ENCODE data around the gene PTTG1IP. TPM values are rescaled to one million over a fixed set of nuclear protein-coding genes. Genes with fewer than 3 reads are reported as not detected.

Gene PTTG1IP
- total RNA-seq, 2 donors from 2014 or later: 301 to 351 TPM

- Histone ChIP-seq H3K9me3 (no peaks in the 10 kb centered on the region), H3K36me3 (no peaks in the 10 kb centered on the region), H3K27ac (no peak overlapping the region), H3K4me1 (ENCODE audit: control insufficient read depth in 1 of 2, low read depth in 2 of 2) (peaks cover 0 to under 1% of the 10 kb centered on the region in 2 donors), H3K4me3 (peak overlapping the region; percentile 63), H3K27me3 (replicated peaks; ENCODE audit: insufficient read depth) (no peaks in the 10 kb centered on the region)
- no peak for DNase-seq (ENCODE audit: low spot score)
- no peak for ATAC-seq (ENCODE audit: insufficient number of reproducible peaks, low FRiP score, low read depth)
- no peak for TF ChIP-seq CTCF (IDR thresholded peaks at IDR 0.05)
Measured at GRCh38 chr21:44919111-44919912, 45.8 kb upstream of the PTTG1IP start.

DNA sequence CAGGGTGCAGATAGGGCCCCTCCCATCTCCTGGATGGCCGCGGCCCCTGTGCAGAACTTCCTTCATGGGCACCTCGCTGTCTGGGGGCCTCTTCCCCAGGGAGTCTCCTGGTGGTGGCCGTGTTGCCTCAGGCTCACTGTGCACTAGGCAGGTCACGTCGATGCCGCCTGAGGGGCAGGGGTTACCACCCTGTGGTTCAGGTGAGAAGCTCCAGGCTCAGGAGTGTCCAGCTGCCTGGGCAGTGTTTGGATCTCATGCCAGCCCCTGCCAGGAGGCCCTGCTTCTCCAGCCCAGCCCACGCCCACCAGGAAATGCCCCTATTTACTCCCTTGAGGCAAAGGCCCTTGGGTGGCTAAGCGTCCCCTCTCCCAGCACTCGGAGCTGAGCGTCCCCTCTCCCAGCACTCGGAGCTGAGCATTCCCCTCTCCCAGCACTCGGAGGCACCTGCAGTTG, 45.1 kb upstream of the PTTG1IP start:
- Histone ChIP-seq H3K4me1 (ENCODE audit: control insufficient read depth in 1 of 2, low read depth in 2 of 2) (peaks cover 0 to 3% of the 10 kb centered on the region in 2 donors), H3K9me3 (no peaks in the 10 kb centered on the region), H3K27ac (no peak overlapping the region), H3K27me3 (replicated peaks; ENCODE audit: insufficient read depth) (no peaks in the 10 kb centered on the region), H3K4me3 (peak overlapping the region; percentile 63), H3K36me3 (no peaks in the 10 kb centered on the region)
- TF ChIP-seq CTCF (IDR thresholded peaks at IDR 0.05): no peak
- ATAC-seq (ENCODE audit: insufficient number of reproducible peaks, low FRiP score, low read depth): no peak
- DNase-seq (ENCODE audit: low spot score): no peak

- Histone ChIP-seq H3K27me3 (replicated peaks; ENCODE audit: insufficient read depth) (no peaks in the 10 kb centered on the region), H3K36me3 (no peaks in the 10 kb centered on the region), H3K4me3 (no peak overlapping the region), H3K4me1 (ENCODE audit: control insufficient read depth in 1 of 2, low read depth in 2 of 2) (peaks cover 0 to 6% of the 10 kb centered on the region in 2 donors), H3K27ac (no peak overlapping the region), H3K9me3 (no peaks in the 10 kb centered on the region)
- TF ChIP-seq CTCF (IDR thresholded peaks at IDR 0.05): no peak
- no peak for DNase-seq (ENCODE audit: low spot score)
- no peak for ATAC-seq (ENCODE audit: insufficient number of reproducible peaks, low FRiP score, low read depth)
Measured at GRCh38 chr21:44918107-44918470, 44.6 kb upstream of the PTTG1IP start.

DNA sequence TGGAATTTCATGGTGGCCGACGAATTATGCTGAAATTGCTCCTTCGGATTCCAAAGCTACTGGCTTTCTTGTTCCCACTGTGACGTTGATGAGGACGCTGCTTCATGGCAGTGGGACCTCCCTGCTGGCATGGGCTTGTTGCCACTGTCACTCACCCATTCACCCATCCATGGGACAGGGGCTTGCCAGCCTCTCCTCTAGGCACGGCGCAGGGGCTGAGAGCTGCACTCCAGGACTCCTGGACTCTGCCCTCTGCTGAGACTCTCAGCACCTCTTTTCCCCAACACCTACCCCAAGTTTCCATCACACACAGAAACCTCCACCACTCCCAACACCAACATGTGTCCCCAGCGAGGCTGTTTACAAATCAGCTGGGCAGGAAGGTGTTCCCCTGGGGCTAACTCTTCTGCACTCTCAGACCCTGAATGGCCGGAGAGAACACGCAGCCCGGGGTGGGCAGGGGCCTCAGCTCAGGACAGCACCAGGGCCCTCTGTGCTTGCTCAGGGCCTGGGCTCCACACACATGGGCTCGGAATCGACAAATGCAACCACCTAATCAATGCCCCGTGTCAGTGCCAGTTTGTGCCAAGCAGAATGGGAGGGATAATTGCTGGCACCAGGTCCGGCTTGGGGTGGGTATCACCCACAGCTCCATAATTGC, 44.1 kb upstream of the PTTG1IP start:
- ATAC-seq (ENCODE audit: insufficient number of reproducible peaks, low FRiP score, low read depth) (no peak), DNase-seq (ENCODE audit: low spot score) (no peak)
- Histone ChIP-seq H3K27me3 (replicated peaks; ENCODE audit: insufficient read depth) (no peaks in the 10 kb centered on the region), H3K4me3 (no peak overlapping the region), H3K4me1 (ENCODE audit: control insufficient read depth in 1 of 2, low read depth in 2 of 2) (peaks cover 0 to 6% of the 10 kb centered on the region in 2 donors), H3K27ac (no peak overlapping the region), H3K36me3 (no peaks in the 10 kb centered on the region), H3K9me3 (no peaks in the 10 kb centered on the region)
- no peak for TF ChIP-seq CTCF (IDR thresholded peaks at IDR 0.05)

DNA sequence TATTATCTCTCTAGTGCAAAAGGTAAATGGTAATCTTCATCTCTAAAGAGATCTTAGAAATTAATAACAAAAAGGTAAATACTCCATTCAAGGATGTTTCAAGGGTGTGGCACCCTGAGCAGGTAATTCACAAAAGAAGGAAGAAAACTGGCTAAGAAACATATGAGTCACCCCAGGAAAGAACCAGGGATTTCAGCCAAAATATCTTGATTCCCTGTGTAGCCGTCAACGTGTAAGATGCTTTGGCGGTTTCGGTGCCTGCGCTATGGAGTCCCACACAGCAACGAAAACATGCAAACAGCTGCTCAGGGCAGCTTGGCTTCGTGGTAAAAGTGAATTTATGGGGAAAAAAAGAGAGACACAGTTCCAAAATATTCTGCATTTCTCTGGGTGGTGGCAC, 43.5 kb upstream of the PTTG1IP start:
- Histone ChIP-seq H3K4me3 (no peak overlapping the region), H3K27ac (no peak overlapping the region), H3K27me3 (replicated peaks; ENCODE audit: insufficient read depth) (no peaks in the 10 kb centered on the region), H3K4me1 (ENCODE audit: control insufficient read depth in 1 of 2, low read depth in 2 of 2) (peaks cover 0 to 6% of the 10 kb centered on the region in 2 donors), H3K36me3 (no peaks in the 10 kb centered on the region), H3K9me3 (no peaks in the 10 kb centered on the region)
- no peak for ATAC-seq (ENCODE audit: insufficient number of reproducible peaks, low FRiP score, low read depth)
- no peak for DNase-seq (ENCODE audit: low spot score)
- no peak for TF ChIP-seq CTCF (IDR thresholded peaks at IDR 0.05)
